NCI-H1694 treated with DMSO at 0.1 percent for 48 hours (cell line): ENCODE data around the gene CYSLTR2.
"Not testable (repeated sequence)": the region's sequence is repeated elsewhere in the genome, so short reads cannot be mapped to it uniquely, and the experiment has no call there.

ENCODE experiments used
- DNase-seq: peaks from one replicate; lab custom pipeline; 2025; lab: John Stamatoyannopoulos, UW

The CYSLTR2 gene

GRCh38 chr13:48645845-48646244 lies 7.9 kb upstream of the CYSLTR2 start:
- no peak for DNase-seq

GRCh38 chr13:48646791-48647190 lies 6.9 kb upstream of the CYSLTR2 start:
- no peak for DNase-seq

GRCh38 chr13:48647625-48648024 lies 6.1 kb upstream of the CYSLTR2 start:
- no peak for DNase-seq

- DNase-seq = no peak
Observed at GRCh38 chr13:48648446-48648845, 5.3 kb upstream of the CYSLTR2 start.

GRCh38 chr13:48652851-48653471 lies 768 bp upstream of the CYSLTR2 start:
- DNase-seq = no peak

- DNase-seq = no peak
Observed at GRCh38 chr13:48654511-48654910, 782 bp downstream of the CYSLTR2 start.

GRCh38 chr13:48655291-48655690 lies 1.6 kb downstream of the CYSLTR2 start:
- DNase-seq = no peak

GRCh38 chr13:48656608-48657007 lies 2.9 kb downstream of the CYSLTR2 start:
- no peak for DNase-seq

GRCh38 chr13:48660361-48661076 lies 6.8 kb downstream of the CYSLTR2 start:
- no peak for DNase-seq

- no peak for DNase-seq
Observed at GRCh38 chr13:48661107-48661506, 7.4 kb downstream of the CYSLTR2 start.

GRCh38 chr13:48662226-48662625 lies 8.5 kb downstream of the CYSLTR2 start:
- no peak for DNase-seq

GRCh38 chr13:48667136-48667535 lies 13.4 kb downstream of the CYSLTR2 start:
- DNase-seq = no peak

- DNase-seq = not testable (repeated sequence)
Observed at GRCh38 chr13:48671421-48671820, 17.7 kb downstream of the CYSLTR2 start.

GRCh38 chr13:48675247-48675646 lies 21.5 kb downstream of the CYSLTR2 start:
- no peak for DNase-seq

GRCh38 chr13:48678316-48678715 lies 24.6 kb downstream of the CYSLTR2 start:
- DNase-seq = no peak

- no peak for DNase-seq
Observed at GRCh38 chr13:48679941-48680680, 26.4 kb downstream of the CYSLTR2 start.

- DNase-seq = no peak
Observed at GRCh38 chr13:48680756-48681392, 27.1 kb downstream of the CYSLTR2 start.

- no peak for DNase-seq
Observed at GRCh38 chr13:48681905-48682304, 28.2 kb downstream of the CYSLTR2 start.

- DNase-seq = no peak
Observed at GRCh38 chr13:48682436-48682835, 28.7 kb downstream of the CYSLTR2 start.

GRCh38 chr13:48686636-48687210 lies 33.0 kb downstream of the CYSLTR2 start:
- no peak for DNase-seq

- no peak for DNase-seq
Observed at GRCh38 chr13:48687249-48687648, 33.5 kb downstream of the CYSLTR2 start.

GRCh38 chr13:48693998-48694397 lies 40.3 kb downstream of the CYSLTR2 start:
- no peak for DNase-seq
